GM23248 (cell line): Measurements from ENCODE around the gene SSBP2. TPM values are rescaled to one million over a fixed set of nuclear protein-coding genes. Genes with fewer than 3 reads are reported as not detected.

Source experiments
- DNase-seq: peaks from one replicate; pipeline ENCODE4 v3.0.0-alpha.2; 2015
- H2AFZ ChIP-seq: fragments of 200-600 bp; sonication (generic); 2 replicates; pipeline ENCODE4 v1.6.1; 2016; ENCODE audit warnings: antibody characterized with exemption
- H3F3A ChIP-seq: fragments of 200-600 bp; sonication (generic); 2 replicates; pipeline ENCODE4 v1.6.1; 2016; ENCODE audit warnings: mild to moderate bottlenecking, antibody characterized with exemption, mixed run types; ENCODE audit not compliant: insufficient read depth
- H3K27ac ChIP-seq: fragments of 200-600 bp; sonication (generic); 2 replicates; pipeline ENCODE4 v1.5.1; 2016; ENCODE audit warnings: mild to moderate bottlenecking
- H3K27me3 ChIP-seq: fragments of 200-600 bp; sonication (generic); replicated peaks from 2 replicates; pipeline ENCODE4 v1.6.1; 2016; ENCODE audit warnings: mild to moderate bottlenecking; ENCODE audit not compliant: insufficient read depth
- H3K36me3 ChIP-seq: fragments of 200-600 bp; sonication (generic); 2 replicates; pipeline ENCODE4 v1.6.1; 2016; ENCODE audit warnings: low read depth, mild to moderate bottlenecking
- H3K4me1 ChIP-seq: fragments of 200-600 bp; sonication (generic); 2 replicates; pipeline ENCODE4 v1.6.1; 2016; ENCODE audit warnings: mild to moderate bottlenecking; ENCODE audit not compliant: insufficient read depth
- H3K4me2 ChIP-seq: fragments of 200-600 bp; sonication (generic); one replicate; pipeline ENCODE4 v1.6.1; 2016; ENCODE audit warnings: mild to moderate bottlenecking; ENCODE audit not compliant: unreplicated experiment
- H3K4me3 ChIP-seq: fragments of 200-600 bp; sonication (generic); 2 replicates; pipeline ENCODE4 v1.5.1; 2016; ENCODE audit warnings: mild to moderate bottlenecking
- H3K79me2 ChIP-seq: fragments of 200-600 bp; sonication (generic); 2 replicates; pipeline ENCODE4 v1.6.1; 2016; ENCODE audit warnings: mild to moderate bottlenecking; ENCODE audit not compliant: insufficient read depth
- H3K9ac ChIP-seq: fragments of 200-600 bp; sonication (generic); 2 replicates; pipeline ENCODE4 v1.6.1; 2016; ENCODE audit warnings: mild to moderate bottlenecking
- H3K9me2 ChIP-seq: fragments of 200-600 bp; sonication (generic); 2 replicates; pipeline ENCODE4 v1.6.1; 2016; ENCODE audit warnings: mixed run types, mild to moderate bottlenecking, moderate library complexity; ENCODE audit not compliant: insufficient read depth
- H3K9me3 ChIP-seq: fragments of 200-600 bp; sonication (generic); one replicate; pipeline ENCODE4 v1.6.1; 2017; ENCODE audit warnings: low read depth
- H4K20me1 ChIP-seq: fragments of 200-600 bp; sonication (generic); 2 replicates; pipeline ENCODE4 v1.6.0; 2016; ENCODE audit not compliant: insufficient read depth
- EZH2 ChIP-seq: fragments of 200-600 bp; sonication (generic); IDR thresholded peaks from 2 replicates; pipeline ENCODE4 v1.6.1; 2018; ENCODE audit warnings: antibody characterized with exemption, mild to moderate bottlenecking; ENCODE audit not compliant: insufficient read depth, poor library complexity, severe bottlenecking
- EZH2phosphoT487 ChIP-seq: fragments of 200-600 bp; sonication (generic); IDR thresholded peaks from 2 replicates; pipeline ENCODE4 v1.6.1; 2018; ENCODE audit warnings: antibody characterized with exemption, moderate library complexity, mild to moderate bottlenecking, low read depth; ENCODE audit not compliant: insufficient read depth
- WGBS, 2 experiments: methylation state at CpG; one replicate each; pipeline ENCODE4 v1.1.6; 2015 to 2017; ENCODE audit warnings: low lambda C conversion rate in 2 of 2, low coverage in 1 of 2; ENCODE audit errors: missing lambda C conversion rate in 2 of 2; 5-methylcytosine and 5-hydroxymethylcytosine counted together
- in situ Hi-C: fragments of 300-500 bp; cut with MboI; formaldehyde crosslinking; loops from 2 replicates; pipeline ENCODE4 v1.15.0; 2020
- polyA plus RNA-seq: library from polyadenylated mRNA; unstranded; fragments of >200 nt; fragmentation: Nextera tagmentation; extraction: Ambion mirVana; gene quantifications from 2 replicates; pipeline ENCODE4 v1.2.1, GENCODE V29; 2016
- total RNA-seq: library from RNA; depleted of rRNA; stranded (reverse); fragments of >200 nt; shearing (Covaris generic); gene quantifications from 2 replicates; pipeline ENCODE4 v1.2.3, GENCODE V29; 2014

SSBP2 gene
- total and polyA plus RNA-seq, 2 experiments from 2014 or later = 25.5 to 40.0 TPM

DNA sequence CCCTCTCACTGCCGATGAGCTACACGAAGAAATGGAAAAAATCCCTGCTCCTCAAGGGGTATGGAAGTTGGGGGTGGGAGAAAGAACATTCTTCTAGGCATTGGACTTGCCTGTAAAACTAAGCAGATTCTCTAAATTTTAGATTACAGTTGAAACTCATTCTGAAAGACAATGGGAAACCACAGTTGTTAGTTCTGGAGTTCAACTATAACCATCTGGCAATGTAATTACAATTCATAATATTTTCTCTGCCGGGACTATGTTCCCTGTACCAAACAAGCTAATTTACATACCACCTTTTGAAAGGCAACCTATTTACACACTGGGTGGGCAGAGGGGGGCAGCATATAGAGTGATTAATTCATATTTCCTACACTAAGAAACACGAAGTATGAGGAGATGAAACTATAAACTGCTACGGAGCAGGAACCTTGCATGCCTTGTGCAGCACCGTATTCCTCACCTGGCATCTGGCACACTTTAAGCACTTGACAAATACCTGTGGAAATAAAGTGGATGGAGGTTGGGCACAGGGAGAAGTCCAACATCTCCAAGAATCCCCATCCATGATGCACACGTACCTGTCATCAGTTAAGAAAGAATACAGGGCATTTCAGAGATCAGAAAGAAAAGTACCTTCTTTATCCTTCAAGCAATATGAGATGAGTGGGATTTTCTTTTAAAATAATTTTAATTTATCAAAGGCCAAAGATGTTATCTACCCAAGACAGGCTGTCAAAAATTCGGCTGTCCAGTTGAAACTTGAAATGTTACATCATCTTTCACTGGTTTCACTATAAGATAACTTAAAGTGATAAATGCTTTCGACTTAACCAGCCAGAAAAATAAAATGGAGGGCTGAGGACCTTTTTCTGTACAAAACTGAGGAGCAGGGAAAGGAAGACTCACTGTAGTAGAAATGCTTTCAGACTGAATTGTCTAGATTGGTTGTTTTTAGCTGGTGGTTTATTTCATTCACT, 54.2 kb downstream of the SSBP2 start:
- H3K27me3 ChIP-seq = no peaks in the 10 kb centered on the region
- DNase-seq = no peak
- H3K4me2 ChIP-seq = no peak overlapping the region
- no peak overlapping the region for H3K4me3 ChIP-seq
- WGBS, 2 experiments = 77 to 78% methylated on average over 9 of the region's 9 CpGs
- no peaks in the 10 kb centered on the region for H3F3A ChIP-seq
- H3K79me2 ChIP-seq = peaks cover 23% of the 10 kb centered on the region
- H3K9me2 ChIP-seq = no peaks in the 10 kb centered on the region
- no peak overlapping the region for H2AFZ ChIP-seq
- H4K20me1 ChIP-seq = no peaks in the 10 kb centered on the region; the same call in 1 of the 2 replicates
- no peaks in the 10 kb centered on the region for H3K4me1 ChIP-seq
- TF ChIP-seq EZH2phosphoT487 (no peak), EZH2 (no peak)
- no peak overlapping the region for H3K9ac ChIP-seq
- no peaks in the 10 kb centered on the region for H3K36me3 ChIP-seq
- in situ Hi-C loops = no loop called here
- no peak overlapping the region for H3K27ac ChIP-seq
- no peaks in the 10 kb centered on the region for H3K9me3 ChIP-seq

DNA sequence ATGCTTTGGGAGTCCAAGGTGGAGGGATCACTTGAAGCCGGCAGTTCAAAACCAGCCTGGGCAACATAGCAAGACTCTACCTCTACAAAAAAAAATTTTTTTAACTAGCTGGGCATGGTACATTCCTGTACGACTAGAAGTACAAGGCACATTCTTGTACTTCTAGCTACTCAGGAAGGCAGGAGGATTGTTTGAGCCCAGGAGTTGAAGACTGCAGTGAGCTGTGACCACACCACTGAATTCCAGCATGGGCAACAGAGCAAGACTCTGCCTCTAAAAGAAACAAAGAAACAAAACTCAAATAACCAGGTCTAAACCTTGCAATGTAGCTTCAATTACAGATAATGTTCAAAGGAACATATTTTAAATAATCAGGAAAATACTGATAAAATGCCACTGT, 56.2 kb downstream of the SSBP2 start:
- WGBS, 2 experiments = 86 to 87% methylated on average over 2 of the region's 2 CpGs
- H2AFZ ChIP-seq = no peak overlapping the region

DNA sequence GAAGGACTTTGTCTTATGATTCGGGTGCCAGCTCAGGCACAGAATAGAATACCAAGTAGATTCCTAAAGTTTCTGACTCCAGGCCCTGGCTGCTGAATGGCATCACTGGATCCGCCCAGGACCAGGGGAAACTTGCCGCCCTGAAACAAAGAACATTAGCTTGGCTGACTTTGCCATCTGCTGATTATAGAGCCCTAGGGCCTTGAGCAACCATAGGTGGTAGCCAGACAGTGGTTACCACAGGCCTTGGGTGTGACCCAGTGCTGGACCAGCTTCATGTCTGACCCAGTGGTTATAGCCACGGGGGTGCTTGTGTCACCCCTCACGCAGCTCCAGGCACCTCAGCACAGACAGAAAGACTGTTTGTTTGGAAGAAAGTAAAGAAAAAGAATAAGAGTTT, 62.7 kb downstream of the SSBP2 start:
- TF ChIP-seq EZH2phosphoT487 (no peak), EZH2 (no peak)

More for the DNA sequence above, 56.2 kb downstream of the SSBP2 start:
- no peaks in the 10 kb centered on the region for H3K9me2 ChIP-seq
- H3K4me2 ChIP-seq = no peak overlapping the region
- H3K27me3 ChIP-seq = no peaks in the 10 kb centered on the region
- peaks cover 38% of the 10 kb centered on the region for H3K79me2 ChIP-seq
- TF ChIP-seq EZH2phosphoT487 = no peak
- H3K4me3 ChIP-seq = no peak overlapping the region
- H3K9ac ChIP-seq = no peak overlapping the region
- no peaks in the 10 kb centered on the region for H3F3A ChIP-seq
- in situ Hi-C loops = no loop called here
- peaks cover under 1% of the 10 kb centered on the region; the same call in 1 of the 2 replicates for H3K36me3 ChIP-seq
- no peaks in the 10 kb centered on the region for H3K9me3 ChIP-seq
- no peaks in the 10 kb centered on the region; the same call in 1 of the 2 replicates for H4K20me1 ChIP-seq
- no peak overlapping the region for H3K27ac ChIP-seq
- H3K4me1 ChIP-seq = no peaks in the 10 kb centered on the region
- no peak for DNase-seq

DNA sequence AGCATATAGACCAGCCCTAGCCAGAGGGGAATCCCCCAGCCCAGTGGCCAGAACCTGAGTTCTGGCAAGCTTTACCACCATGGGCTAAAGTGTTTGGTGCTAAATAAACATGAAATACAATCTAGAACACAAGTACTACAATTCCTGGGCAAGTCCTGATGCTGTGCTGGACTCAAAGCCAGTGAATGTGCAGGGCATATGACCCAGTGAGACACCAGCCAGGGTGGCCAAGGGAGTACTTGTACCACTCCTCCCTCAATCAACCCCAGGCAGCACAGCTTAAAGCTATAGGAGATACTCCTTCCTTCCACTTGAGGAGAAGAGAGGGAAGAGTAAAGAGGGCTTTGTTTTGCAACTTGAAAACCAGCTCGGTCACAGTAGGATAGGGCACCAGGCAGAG, 63.6 kb downstream of the SSBP2 start:
- Histone ChIP-seq H2AFZ (no peak overlapping the region), H3K4me2 (no peak overlapping the region), H3K9me3 (no peaks in the 10 kb centered on the region), H3K9me2 (no peaks in the 10 kb centered on the region), H3K9ac (no peak overlapping the region), H4K20me1 (no peaks in the 10 kb centered on the region; the same call in 1 of the 2 replicates), H3F3A (no peaks in the 10 kb centered on the region), H3K4me3 (no peak overlapping the region), H3K79me2 (peaks cover 65% of the 10 kb centered on the region), H3K36me3 (peaks cover 3% of the 10 kb centered on the region; the same call in 1 of the 2 replicates), H3K4me1 (no peaks in the 10 kb centered on the region), H3K27ac (no peak overlapping the region), H3K27me3 (no peaks in the 10 kb centered on the region)
- TF ChIP-seq EZH2phosphoT487 (no peak), EZH2 (no peak)
- 100% methylated on average over 1 of the region's 1 CpG for WGBS, 2 experiments
- no peak for DNase-seq
- in situ Hi-C loops = no loop called here

More for the DNA sequence above, 62.7 kb downstream of the SSBP2 start:
- Histone ChIP-seq H3K9ac (no peak overlapping the region), H3K27ac (no peak overlapping the region), H3K9me2 (no peaks in the 10 kb centered on the region), H3F3A (no peaks in the 10 kb centered on the region), H3K4me2 (no peak overlapping the region), H4K20me1 (no peaks in the 10 kb centered on the region; the same call in 1 of the 2 replicates), H3K4me3 (no peak overlapping the region), H3K79me2 (peaks cover 60% of the 10 kb centered on the region), H3K9me3 (no peaks in the 10 kb centered on the region), H3K4me1 (no peaks in the 10 kb centered on the region), H2AFZ (no peak overlapping the region), H3K27me3 (no peaks in the 10 kb centered on the region), H3K36me3 (peaks cover 3% of the 10 kb centered on the region; the same call in 1 of the 2 replicates)
- DNase-seq = no peak
- in situ Hi-C loops = no loop called here
- 86 to 92% methylated on average over 5 of the region's 5 CpGs for WGBS, 2 experiments
